HepG2 (cell line): Measurements from ENCODE around the gene DIMT1. TPM values are rescaled to one million over a fixed set of nuclear protein-coding genes. Genes with fewer than 3 reads are reported as not detected.

ENCODE experiments used
- ATAC-seq: fragments of 200-7000 bp; cut with Tn5 transposase; 3 replicates; pipeline ENCODE4 v1.9.1; 2020; ENCODE audit warnings: mild to moderate bottlenecking, moderate library complexity
- BruUV-seq: library from RNA; stranded (reverse); fragments of 400-500 nt; replicated peaks from 2 replicates; lab custom pipeline; 2021; lab: Mats Ljungman, UMichigan
- CTCF ChIA-PET: fragments of 300-600 bp; formaldehyde crosslinking; extraction: SDS; loops from one replicate; lab custom pipeline; 2021; ENCODE audit warnings: low total read pairs, inconsistent platforms, low intra/inter-chr PET ratio; lab: Yijun Ruan, JAX
- POLR2A ChIA-PET: fragments of 350-600 bp; sonication (Branson Sonifier 250); formaldehyde crosslinking; loops from one replicate; lab custom pipeline; 2020; ENCODE audit warnings: antibody characterized with exemption, inconsistent platforms; lab: Yijun Ruan, JAX
- DNase-seq: peaks from one replicate; pipeline ENCODE4 v3.0.0-alpha.2; 2015; ENCODE audit warnings: low spot score
- FAIRE-seq: peaks from 3 replicates; lab custom pipeline; 2011; peaks lifted over from hg19 to GRCh38; lab: Jason Lieb, UNC
- H2AFZ ChIP-seq: one replicate; pipeline ENCODE4 v1.6.1; 2011; ENCODE audit warnings: low read length, inconsistent platforms
- H3K27ac ChIP-seq: fragments of 300-600 bp; 3 replicates; pipeline ENCODE4 v1.8.0; 2011; ENCODE audit warnings: mixed run types, mild to moderate bottlenecking, mixed read lengths, low read length, inconsistent platforms; ENCODE audit not compliant: insufficient read depth; ENCODE audit errors: extremely low read length
- H3K27me3 ChIP-seq, 2 experiments: fragments of 200-600 bp in 1 of 2; 2 replicates in 1 of 2; 3 replicates in 1 of 2; pipeline versions ENCODE4 v1.6.0 to v1.8.0; 2011; ENCODE audit warnings: low read length in 2 of 2, mild to moderate bottlenecking in 2 of 2, moderate library complexity in 2 of 2, inconsistent platforms in 1 of 2; ENCODE audit not compliant: insufficient read depth in 2 of 2, control insufficient read depth in 1 of 2
- H3K36me3 ChIP-seq, 2 experiments: fragments of 200-600 bp in 1 of 2; replicated peaks in 1 of 2; 2 replicates in 1 of 2; 3 replicates in 1 of 2; pipeline versions ENCODE4 v1.5.1 to v1.8.0; 2011; ENCODE audit warnings: low read length in 2 of 2, inconsistent platforms in 1 of 2; ENCODE audit not compliant: insufficient read depth in 2 of 2, control insufficient read depth in 1 of 2
- H3K4me1 ChIP-seq: 2 replicates; pipeline ENCODE4 v1.5.1; 2012; ENCODE audit warnings: low read length, inconsistent platforms; ENCODE audit not compliant: insufficient read depth
- H3K4me2 ChIP-seq: 2 replicates; pipeline ENCODE4 v1.6.0; 2011; ENCODE audit warnings: low read depth, low read length, inconsistent platforms
- H3K4me3 ChIP-seq, 3 experiments: fragments of 200-600 bp in 1 of 3; sonication (generic), shearing (Covaris generic) in 1 of 3; replicated peaks in 1 of 3; 2 replicates each; pipeline ENCODE4 v1.5.1; 2011 to 2016; ENCODE audit warnings: low read length in 3 of 3, inconsistent platforms in 2 of 3, low read depth in 2 of 3, mild to moderate bottlenecking in 2 of 3, control low read depth in 1 of 3, mixed read lengths in 1 of 3; ENCODE audit not compliant: insufficient read depth in 1 of 3
- H3K79me2 ChIP-seq: one replicate; pipeline ENCODE4 v1.6.1; 2011; ENCODE audit warnings: low read length, inconsistent platforms; ENCODE audit not compliant: insufficient read depth
- H3K9ac ChIP-seq: 2 replicates; pipeline ENCODE4 v1.6.0; 2011; ENCODE audit warnings: mild to moderate bottlenecking, low read depth, low read length, inconsistent platforms; ENCODE audit not compliant: insufficient read depth
- H3K9me3 ChIP-seq: 2 replicates; pipeline ENCODE4 v1.5.1; 2012; ENCODE audit warnings: mild to moderate bottlenecking, low read length
- H4K20me1 ChIP-seq: 2 replicates; pipeline ENCODE4 v1.6.0; 2011; ENCODE audit warnings: inconsistent platforms, mild to moderate bottlenecking, low read length, moderate library complexity; ENCODE audit not compliant: insufficient read depth
- DZIP1 ChIP-seq: sonication (generic); formaldehyde crosslinking; IDR thresholded peaks from 2 replicates; pipeline ENCODE4 v1.5.0; 2020; ENCODE audit warnings: mild to moderate bottlenecking, missing genetic modification reagents
- ETV6 ChIP-seq: sonication (generic); formaldehyde crosslinking; conservative IDR thresholded peaks from 2 replicates; pipeline ENCODE4 v1.4.0; 2020; ENCODE audit warnings: missing genetic modification reagents
- HOXA3 ChIP-seq: sonication (generic); formaldehyde crosslinking; IDR thresholded peaks from 2 replicates; pipeline ENCODE4 v1.5.0; 2020; ENCODE audit warnings: missing genetic modification reagents
- KAT7 ChIP-seq: IDR thresholded peaks from 2 replicates; pipeline ENCODE4 v1.6.1; 2018; ENCODE audit warnings: borderline replicate concordance, missing compliant biosample characterization
- NAIF1 ChIP-seq: sonication (generic); formaldehyde crosslinking; IDR thresholded peaks from 2 replicates; pipeline ENCODE4 v1.5.0; 2020; ENCODE audit warnings: mild to moderate bottlenecking, missing genetic modification reagents, borderline replicate concordance
- NR2F6 ChIP-seq, 2 experiments: IDR thresholded peaks; 2 replicates each; pipeline ENCODE4 v1.6.1; 2016; ENCODE audit warnings: antibody characterized with exemption in 1 of 2, mild to moderate bottlenecking in 1 of 2
- REPIN1 ChIP-seq: sonication (generic); formaldehyde crosslinking; IDR thresholded peaks from 2 replicates; pipeline ENCODE4 v1.8.0; 2022; ENCODE audit warnings: missing genetic modification reagents, low read depth, mild to moderate bottlenecking, borderline replicate concordance
- SCMH1 ChIP-seq: sonication (generic); formaldehyde crosslinking; IDR thresholded peaks from 2 replicates; pipeline ENCODE4 v1.9.0; 2021; ENCODE audit warnings: missing genetic modification reagents, mild to moderate bottlenecking, borderline replicate concordance
- SMAD1 ChIP-seq: sonication (generic); formaldehyde crosslinking; IDR thresholded peaks from 2 replicates; pipeline ENCODE4 v1.4.0; 2020; ENCODE audit warnings: missing genetic modification reagents, low read depth, mild to moderate bottlenecking, borderline replicate concordance
- SRY ChIP-seq: sonication (generic); formaldehyde crosslinking; IDR thresholded peaks from 2 replicates; pipeline ENCODE4 v1.8.0; 2022; ENCODE audit warnings: mild to moderate bottlenecking, missing genetic modification reagents
- TCF7L2 ChIP-seq: IDR thresholded peaks from 2 replicates; pipeline ENCODE4 v1.6.1; 2011; ENCODE audit warnings: mild to moderate bottlenecking, low read depth, low read length, moderate library complexity
- ZNF549 ChIP-seq: sonication (generic); formaldehyde crosslinking; IDR thresholded peaks from 2 replicates; pipeline ENCODE4 v1.5.0; 2020; ENCODE audit warnings: missing genetic modification reagents
- ZNF879 ChIP-seq: sonication (generic); formaldehyde crosslinking; IDR thresholded peaks from 2 replicates; pipeline ENCODE4 v1.8.1; 2023; ENCODE audit warnings: missing genetic modification reagents
- WGBS: methylation state at CpG from one replicate; pipeline ENCODE4 v1.1.6; 2017; ENCODE audit warnings: low lambda C conversion rate; 5-methylcytosine and 5-hydroxymethylcytosine counted together
- in situ Hi-C: cut with HindIII; loops from 2 replicates; pipeline ENCODE4 v1.10.0; 2017; ENCODE audit warnings: low pct_unique_long_range_greater_than_20kb; ENCODE audit not compliant: extremely low pct_ligation_motif_present
- intact Hi-C: fragments of 100-400 bp; cut with micrococcal nuclease; formaldehyde crosslinking; loops from one replicate; pipeline ENCODE4 v1.10.0; 2022; ENCODE audit not compliant: unreplicated experiment
- polyA plus RNA-seq, 8 experiments: library from polyadenylated mRNA; depleted of rRNA in 3 of 8; stranded (reverse) in 7 of 8; unstranded in 1 of 8; fragments of >200 nt; fragmentation: Illumina TruSeq in 4 of 8; extraction: Trizol in 4 of 8; gene quantifications; 2 replicates each; pipeline versions ENCODE4 v1.2.1 to v1.2.3, GENCODE V29; 2011 to 2016; ENCODE audit warnings: low read depth in 4 of 8, missing spikeins in 1 of 8, mixed read lengths in 1 of 8; ENCODE audit not compliant: insufficient read depth in 1 of 8
- total RNA-seq, 5 experiments: library from RNA; depleted of rRNA; stranded (reverse); fragments of >200 nt; fragmentation: Illumina TruSeq; extraction: Trizol; gene quantifications; 2 replicates each; pipeline ENCODE4 v1.2.3, GENCODE V29; 2016; ENCODE audit warnings: low read depth in 1 of 5

Gene DIMT1
- total and polyA plus RNA-seq, 2 of the 13 experiments (the other 11 are each of a cell fraction or from before 2014, with no cell fraction given) = 16.1 to 35.2 TPM

DNA sequence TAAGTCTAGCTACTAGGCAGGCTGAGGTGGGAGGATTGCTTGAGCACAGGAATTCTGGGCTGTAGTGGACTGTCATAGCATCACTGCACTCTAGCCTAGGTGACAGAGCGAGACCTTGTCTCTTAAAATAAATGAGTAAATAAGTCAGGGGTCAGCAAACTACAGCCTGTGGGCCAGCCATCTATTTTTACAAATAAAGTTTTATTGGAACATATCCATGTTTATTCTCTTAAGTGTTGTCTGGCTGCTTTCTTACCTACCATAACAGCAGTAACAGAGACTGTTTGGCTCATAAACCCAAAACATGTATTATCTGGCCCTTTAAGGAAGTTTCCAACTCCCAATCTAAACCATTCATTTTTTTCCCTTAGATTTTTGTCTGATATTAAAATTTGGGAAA, 29.6 kb downstream of the DIMT1 start:
- Histone ChIP-seq H3K79me2 (no peaks in the 10 kb centered on the region), H3K27ac (no peak overlapping the region), H3K9ac (no peak overlapping the region), H3K4me1 (no peaks in the 10 kb centered on the region), H3K4me3 (no peak overlapping the region), H3K27me3 (no peaks in the 10 kb centered on the region), H3K9me3 (no peaks in the 10 kb centered on the region), H3K4me2 (no peak overlapping the region), H3K36me3 (peaks cover 4 to 19% of the 10 kb centered on the region in 2 experiments; a peak in 4 of 5 replicates), H4K20me1 (no peaks in the 10 kb centered on the region), H2AFZ (no peak overlapping the region)
- ChIA-PET POLR2A (no interaction called here), CTCF (no interaction called here)
- WGBS = 100% methylated on average over 1 of the region's 1 CpG
- intact Hi-C loops = no loop called here
- DNase-seq (no peak), FAIRE-seq (no peak), ATAC-seq (no peak)
- TF ChIP-seq HOXA3 (CRISPR knock-in tag) (no peak), ZNF879 (CRISPR knock-in tag) (no peak), NAIF1 (CRISPR knock-in tag) (no peak), NR2F6 (IDR thresholded peaks at IDR 0.05) (no peak), NR2F6 (CRISPR knock-in tag; IDR thresholded peaks at IDR 0.05) (no peak), KAT7 (CRISPR knock-in tag) (no peak), DZIP1 (CRISPR knock-in tag) (no peak), SRY (CRISPR knock-in tag) (no peak), SMAD1 (no peak), ZNF549 (CRISPR knock-in tag) (no peak), REPIN1 (CRISPR knock-in tag) (no peak), SCMH1 (no peak), ETV6 (CRISPR knock-in tag) (no peak), TCF7L2 (no peak)
- in situ Hi-C loops = no loop called here
- BruUV-seq = no TSS peak
